A673 (cell line): ENCODE results near the gene RLBP1.

Source experiments
- CTCF ChIP-seq: fragments of 300-800, 200-600 bp; sonication (generic); conservative IDR thresholded peaks from 2 replicates; pipeline ENCODE4 v1.5.1; 2017; ENCODE audit warnings: low read depth, mild to moderate bottlenecking, antibody characterized with exemption, low read length, moderate library complexity, mixed read lengths
- EZH2 ChIP-seq: fragments of 200-600 bp; sonication (generic); IDR thresholded peaks from 2 replicates; pipeline ENCODE4 v1.6.1; 2017; ENCODE audit warnings: borderline replicate concordance, low read depth, mild to moderate bottlenecking, mixed read lengths, antibody characterized with exemption, low read length; ENCODE audit not compliant: poor library complexity, severe bottlenecking

DNA sequence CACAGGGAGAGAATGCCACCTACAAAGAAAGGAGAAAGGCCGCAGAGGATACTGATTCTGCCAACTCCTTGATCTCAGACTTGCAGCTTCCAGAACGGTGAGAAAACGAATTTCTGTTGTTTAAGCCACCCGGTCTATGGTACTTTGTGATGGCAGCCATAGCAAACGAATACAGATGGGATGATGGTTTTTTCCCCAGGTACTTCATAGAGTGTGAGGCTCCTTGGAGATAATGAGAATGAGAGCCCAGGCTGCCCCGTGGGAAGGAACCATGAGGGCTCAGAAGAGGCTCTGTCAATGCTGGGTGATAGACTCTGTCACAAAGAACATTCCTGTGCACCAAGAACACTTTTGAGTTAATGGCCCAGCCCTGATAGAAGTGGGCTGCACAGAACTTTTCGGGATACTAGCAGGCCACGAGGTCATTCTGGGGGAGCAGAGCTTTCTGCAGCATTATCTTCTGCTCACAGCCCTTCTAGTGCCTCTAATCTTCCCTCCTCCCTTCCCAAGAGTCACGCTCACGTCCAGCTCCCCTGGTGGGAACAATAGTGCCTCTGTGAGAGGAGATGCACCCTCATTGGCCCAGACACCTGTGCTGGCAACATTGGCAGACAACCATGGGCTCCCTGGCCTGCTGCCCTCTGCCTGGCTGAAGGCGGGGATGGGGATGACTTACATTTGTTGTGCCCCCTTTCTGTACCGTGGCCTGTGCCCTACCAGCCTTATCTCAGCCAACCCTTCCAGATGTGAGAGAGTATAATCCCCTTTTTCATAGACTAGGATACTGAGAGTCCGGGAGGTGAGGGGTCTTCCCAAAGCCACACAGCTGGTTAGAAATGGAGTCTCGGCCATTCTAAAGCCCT, 5.2 kb upstream of the RLBP1 start:
- TF ChIP-seq CTCF (no peak), EZH2 (no peak)
